Neural progenitor cell (in vitro differentiated cells): ENCODE results near the gene SLC6A3.

ENCODE experiments used
- CTCF ChIP-seq: fragments of 200-600 bp; sonication (generic); IDR thresholded peaks from 2 replicates; pipeline ENCODE4 v1.5.1; 2017; ENCODE audit warnings: antibody characterized with exemption, mild to moderate bottlenecking
- EZH2 ChIP-seq: fragments of 200-600 bp; sonication (generic); IDR thresholded peaks from 2 replicates; pipeline ENCODE4 v1.6.1; 2017; ENCODE audit warnings: antibody characterized with exemption, mild to moderate bottlenecking, moderate library complexity
- EZH2phosphoT487 ChIP-seq: fragments of 200-600 bp; sonication (generic); IDR thresholded peaks from 2 replicates; pipeline ENCODE4 v1.6.1; 2017; ENCODE audit warnings: antibody characterized with exemption

GRCh38 chr5:1429066-1429465 lies 16.2 kb downstream of the SLC6A3 start:
- TF ChIP-seq EZH2 (no peak), CTCF (no peak), EZH2phosphoT487 (no peak)
